K562 (cell line): ENCODE results near the gene KLHL13. TPM values are rescaled to one million over a fixed set of nuclear protein-coding genes. Genes with fewer than 3 reads are reported as not detected.

Experiments
- CC2D1A ChIP-seq: fragments of 450-650 bp; IDR thresholded peaks from 2 replicates; pipeline ENCODE4 v1.6.1; 2017; ENCODE audit warnings: mild to moderate bottlenecking
- COPS2 ChIP-seq: fragments of 450-650 bp; conservative IDR thresholded peaks from 2 replicates; pipeline ENCODE4 v1.6.1; 2016; ENCODE audit warnings: mild to moderate bottlenecking, moderate library complexity
- CUX1 ChIP-seq: fragments of 200-800 bp; sonication (Bioruptor generic); IDR thresholded peaks from 2 replicates; pipeline ENCODE4 v1.6.1; 2016; ENCODE audit warnings: missing genetic modification characterization, missing compliant biosample characterization
- FOXM1 ChIP-seq, 2 experiments: fragments of 450-650 bp in 1 of 2; sonication (generic) in 1 of 2; formaldehyde crosslinking in 1 of 2; IDR thresholded peaks; 2 replicates each; pipeline versions ENCODE4 v1.6.1 to v1.9.0; 2017 to 2022; ENCODE audit warnings: low read depth in 2 of 2, mild to moderate bottlenecking in 2 of 2, missing genetic modification reagents in 1 of 2, moderate library complexity in 1 of 2
- PBX2 ChIP-seq, 2 experiments: IDR thresholded peaks in 1 of 2; conservative IDR thresholded peaks in 1 of 2; 2 replicates each; pipeline ENCODE4 v1.6.1; 2016; ENCODE audit warnings: low read depth in 2 of 2, mild to moderate bottlenecking in 1 of 2, missing compliant biosample characterization in 1 of 2, missing genetic modification characterization in 1 of 2, moderate library complexity in 1 of 2
- RBFOX2 ChIP-seq: fragments of 200-400 bp; formaldehyde crosslinking; IDR thresholded peaks from 2 replicates; pipeline ENCODE4 v1.6.1; 2017; ENCODE audit warnings: low read depth, mild to moderate bottlenecking, low read length, moderate library complexity
- SFPQ ChIP-seq: fragments of 200-400 bp; formaldehyde crosslinking; IDR thresholded peaks from 2 replicates; pipeline ENCODE4 v1.6.1; 2017; ENCODE audit warnings: mild to moderate bottlenecking, low read depth, low read length, moderate library complexity
- TFAP4 ChIP-seq: sonication (generic); formaldehyde crosslinking; IDR thresholded peaks from 2 replicates; pipeline ENCODE4 v1.8.0; 2022; ENCODE audit warnings: missing genetic modification reagents, mild to moderate bottlenecking, moderate library complexity, borderline replicate concordance
- polyA plus RNA-seq, 8 experiments: library from polyadenylated mRNA; depleted of rRNA in 4 of 8; stranded (reverse) in 5 of 8; unstranded in 3 of 8; fragments of >200 nt; fragmentation: Nextera tagmentation in 2 of 8; fragmentation: Illumina TruSeq in 1 of 8; extraction: Ambion mirVana in 2 of 8; extraction: Trizol in 1 of 8; gene quantifications; 2 replicates each; pipeline versions ENCODE4 v1.2.1 to v1.2.3, GENCODE V29; 2011 to 2014; ENCODE audit warnings: inconsistent platforms in 1 of 8, missing spikeins in 1 of 8
- total RNA-seq, 7 experiments: library from RNA; depleted of rRNA in 6 of 7; stranded (reverse); fragments of >200 nt in 6 of 7; fragmentation: Illumina TruSeq in 2 of 7; extraction: Trizol in 2 of 7; gene quantifications; 2 replicates each; pipeline versions ENCODE4 v1.2.1 to v1.2.3, GENCODE V29; 2011 to 2021; ENCODE audit warnings: low replicate concordance in 1 of 7

The KLHL13 gene
- total and polyA plus RNA-seq, 9 of the 15 experiments (the other 6 are each of a cell fraction or from before 2014, with no cell fraction given), result 1.2 to 4.1 (median 2.2) TPM

- no peak for TF ChIP-seq TFAP4 (CRISPR knock-in tag)
- no peak for TF ChIP-seq COPS2
- no peak for TF ChIP-seq FOXM1 (IDR thresholded peaks at IDR 0.05; ENCODE audit: low read depth)
- TF ChIP-seq FOXM1 (CRISPR knock-in tag; IDR thresholded peaks at IDR 0.05; ENCODE audit: low read depth), result no peak
- TF ChIP-seq RBFOX2, result no peak
- no peak for TF ChIP-seq SFPQ
- no peak for TF ChIP-seq CC2D1A
- no peak for TF ChIP-seq CUX1 (CRISPR knock-in tag)
- no peak for TF ChIP-seq PBX2 (CRISPR knock-in tag; IDR thresholded peaks at IDR 0.05; ENCODE audit: low read depth)
- TF ChIP-seq PBX2 (tag; conservative IDR thresholded peaks at IDR 0.05; ENCODE audit: low read depth), result no peak
Observed at GRCh38 chrX:117987373-117987772, 129.2 kb downstream of the KLHL13 start (continued).
